Fibroblast of the aortic adventitia (primary cell): ENCODE data around the gene MT1H. TPM values are rescaled to one million over a fixed set of nuclear protein-coding genes. Genes with fewer than 3 reads are reported as not detected.

Experiments
- DNase-seq: peaks from one replicate; pipeline ENCODE4 v3.0.0-alpha.2; 2010; ENCODE audit warnings: low read depth
- H3K4me3 ChIP-seq: 2 replicates; pipeline ENCODE4 v1.5.1; 2011; ENCODE audit warnings: low read depth, mild to moderate bottlenecking, control low read depth, low read length, moderate library complexity
- CTCF ChIP-seq: IDR thresholded peaks from 2 replicates; pipeline ENCODE4 v1.5.1; 2011; ENCODE audit warnings: mild to moderate bottlenecking, low read length, control low read depth, inconsistent platforms; ENCODE audit not compliant: insufficient read depth
- total RNA-seq: library from RNA; depleted of rRNA; stranded (reverse); fragments of >200 nt; gene quantifications from 2 replicates; pipeline ENCODE4 v1.2.3, GENCODE V29; 2012; ENCODE audit warnings: low replicate concordance

Gene MT1H
- total RNA-seq, 1 donor: not detected

GRCh38 chr16:56702836-56703235, 33.2 kb downstream of the MT1H start:
- no peak for TF ChIP-seq CTCF
- DNase-seq: no peak
- no peak overlapping the region for H3K4me3 ChIP-seq

- no peak for TF ChIP-seq CTCF
- H3K4me3 ChIP-seq: no peak overlapping the region
- no peak for DNase-seq
Measured at GRCh38 chr16:56708525-56709442, 39.2 kb downstream of the MT1H start.

- DNase-seq: no peak
- TF ChIP-seq CTCF: no peak
- H3K4me3 ChIP-seq: no peak overlapping the region
Measured at GRCh38 chr16:56709443-56710040, 39.9 kb downstream of the MT1H start.

GRCh38 chr16:56710181-56710737, 40.6 kb downstream of the MT1H start:
- H3K4me3 ChIP-seq: no peak overlapping the region
- TF ChIP-seq CTCF: no peak
- no peak for DNase-seq

GRCh38 chr16:56711862-56712261, 42.2 kb downstream of the MT1H start:
- no peak overlapping the region for H3K4me3 ChIP-seq
- no peak for TF ChIP-seq CTCF
- no peak for DNase-seq

GRCh38 chr16:56713794-56714193, 44.2 kb downstream of the MT1H start:
- no peak overlapping the region for H3K4me3 ChIP-seq
- DNase-seq: no peak
- no peak for TF ChIP-seq CTCF
